ENCODE measurements around the gene MIPEP. TPM values are rescaled to one million over a fixed set of nuclear protein-coding genes. Genes with fewer than 3 reads are reported as not detected.

Gene MIPEP
- total RNA-seq, 1 donor from 2014 or later, result 13.0 TPM

DNA sequence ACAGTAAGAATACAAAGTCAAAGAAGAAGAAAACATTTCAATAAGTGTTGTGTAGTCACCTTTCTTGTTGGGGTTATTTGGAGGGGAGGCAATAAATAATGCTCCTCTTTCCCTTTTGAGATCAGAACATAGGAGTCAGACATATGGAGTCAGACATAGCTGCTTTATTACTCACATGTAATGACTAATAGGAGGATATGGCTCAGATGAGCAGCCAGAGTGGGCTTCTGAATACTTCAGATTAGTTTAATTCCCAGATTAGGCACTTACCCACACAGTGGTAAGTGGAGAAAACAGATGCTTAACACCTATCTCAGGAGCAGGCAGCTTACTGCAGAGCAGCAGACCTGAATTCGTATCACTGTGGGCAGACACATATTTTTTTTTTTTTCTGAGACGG lies 39.8 kb upstream of the MIPEP start:
- H3K36me3 Mint-ChIP-seq (ENCODE audit: low read depth, unreplicated experiment), result no peaks in the 10 kb centered on the region

GRCh38 chr13:23923031-23923430 lies 33.8 kb upstream of the MIPEP start:
- no peaks in the 10 kb centered on the region for H3K9me3 ChIP-seq (ENCODE audit: insufficient read depth, low read depth, low read length)
- H3K27me3 ChIP-seq (ENCODE audit: insufficient read depth, low read length), result no peaks in the 10 kb centered on the region
- H3K4me2 ChIP-seq (ENCODE audit: low read length), result no peak overlapping the region
- no peak overlapping the region for H3K9ac ChIP-seq (ENCODE audit: low read length)
- H3K4me1 ChIP-seq (ENCODE audit: insufficient read depth, low read length), result peaks cover 4% of the 10 kb centered on the region
- peaks cover 6% of the 10 kb centered on the region for H3K4me1 Mint-ChIP-seq (ENCODE audit: low read depth, unreplicated experiment)
- no peaks in the 10 kb centered on the region for H3K27me3 Mint-ChIP-seq (ENCODE audit: low read depth, unreplicated experiment)
- H4K20me1 ChIP-seq (ENCODE audit: insufficient read depth, low read length), result no peaks in the 10 kb centered on the region
- H3K36me3 ChIP-seq (ENCODE audit: insufficient read depth, low read length), result no peaks in the 10 kb centered on the region
- H3K27ac ChIP-seq (ENCODE audit: low read depth, low read length), result no peak overlapping the region
- no peak for DNase-seq (ENCODE audit: low read depth)
- no peaks in the 10 kb centered on the region for H3K79me2 ChIP-seq (ENCODE audit: insufficient read depth, low read length)
- no peak overlapping the region for H2AFZ ChIP-seq (ENCODE audit: low read depth, low read length)
- no peak overlapping the region for H3K4me3 ChIP-seq (ENCODE audit: insufficient read depth, low read depth, low read length)
- no peak overlapping the region for H3K27ac Mint-ChIP-seq (ENCODE audit: unreplicated experiment)
- FAIRE-seq, result no peak
- H3K9me3 Mint-ChIP-seq (ENCODE audit: unreplicated experiment), result peaks cover under 1% of the 10 kb centered on the region
- no peaks in the 10 kb centered on the region for H3K36me3 Mint-ChIP-seq (ENCODE audit: low read depth, unreplicated experiment)
- TF ChIP-seq EZH2 (IDR thresholded peaks at IDR 0.05; ENCODE audit: insufficient read depth, low read length), result no peak
- no peak overlapping the region for H3K4me3 Mint-ChIP-seq (ENCODE audit: unreplicated experiment)

More for the DNA sequence above, 39.8 kb upstream of the MIPEP start:
- Mint-ChIP-seq H3K4me3 (ENCODE audit: unreplicated experiment) (no peak overlapping the region), H3K27me3 (ENCODE audit: low read depth, unreplicated experiment) (no peaks in the 10 kb centered on the region), H3K4me1 (ENCODE audit: low read depth, unreplicated experiment) (peaks cover 21% of the 10 kb centered on the region), H3K9me3 (ENCODE audit: unreplicated experiment) (no peaks in the 10 kb centered on the region), H3K27ac (ENCODE audit: unreplicated experiment) (peak overlapping the region; percentile 91)
- Histone ChIP-seq H3K9me3 (ENCODE audit: insufficient read depth, low read depth, low read length) (no peaks in the 10 kb centered on the region), H2AFZ (ENCODE audit: low read depth, low read length) (no peak overlapping the region), H3K4me3 (ENCODE audit: insufficient read depth, low read depth, low read length) (no peak overlapping the region), H3K27ac (ENCODE audit: low read depth, low read length) (peak overlapping the region; percentile 70), H3K4me2 (ENCODE audit: low read length) (peak overlapping the region; percentile 58), H3K4me1 (ENCODE audit: insufficient read depth, low read length) (peaks cover 8% of the 10 kb centered on the region), H3K27me3 (ENCODE audit: insufficient read depth, low read length) (no peaks in the 10 kb centered on the region), H3K9ac (ENCODE audit: low read length) (peak overlapping the region; percentile 28), H4K20me1 (ENCODE audit: insufficient read depth, low read length) (no peaks in the 10 kb centered on the region), H3K79me2 (ENCODE audit: insufficient read depth, low read length) (no peaks in the 10 kb centered on the region), H3K36me3 (ENCODE audit: insufficient read depth, low read length) (no peaks in the 10 kb centered on the region)
- FAIRE-seq (peak; percentile 80), DNase-seq (ENCODE audit: low read depth) (peak; percentile 92)
- TF ChIP-seq EZH2 (IDR thresholded peaks at IDR 0.05; ENCODE audit: insufficient read depth, low read length), result no peak
- TF ChIP-seq, protein P1, sequence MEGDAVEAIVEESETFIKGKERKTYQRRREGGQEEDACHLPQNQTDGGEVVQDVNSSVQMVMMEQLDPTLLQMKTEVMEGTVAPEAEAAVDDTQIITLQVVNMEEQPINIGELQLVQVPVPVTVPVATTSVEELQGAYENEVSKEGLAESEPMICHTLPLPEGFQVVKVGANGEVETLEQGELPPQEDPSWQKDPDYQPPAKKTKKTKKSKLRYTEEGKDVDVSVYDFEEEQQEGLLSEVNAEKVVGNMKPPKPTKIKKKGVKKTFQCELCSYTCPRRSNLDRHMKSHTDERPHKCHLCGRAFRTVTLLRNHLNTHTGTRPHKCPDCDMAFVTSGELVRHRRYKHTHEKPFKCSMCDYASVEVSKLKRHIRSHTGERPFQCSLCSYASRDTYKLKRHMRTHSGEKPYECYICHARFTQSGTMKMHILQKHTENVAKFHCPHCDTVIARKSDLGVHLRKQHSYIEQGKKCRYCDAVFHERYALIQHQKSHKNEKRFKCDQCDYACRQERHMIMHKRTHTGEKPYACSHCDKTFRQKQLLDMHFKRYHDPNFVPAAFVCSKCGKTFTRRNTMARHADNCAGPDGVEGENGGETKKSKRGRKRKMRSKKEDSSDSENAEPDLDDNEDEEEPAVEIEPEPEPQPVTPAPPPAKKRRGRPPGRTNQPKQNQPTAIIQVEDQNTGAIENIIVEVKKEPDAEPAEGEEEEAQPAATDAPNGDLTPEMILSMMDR (IDR thresholded peaks at IDR 0.05; ENCODE audit: insufficient read depth, low read depth, low read length), result no peak

DNA sequence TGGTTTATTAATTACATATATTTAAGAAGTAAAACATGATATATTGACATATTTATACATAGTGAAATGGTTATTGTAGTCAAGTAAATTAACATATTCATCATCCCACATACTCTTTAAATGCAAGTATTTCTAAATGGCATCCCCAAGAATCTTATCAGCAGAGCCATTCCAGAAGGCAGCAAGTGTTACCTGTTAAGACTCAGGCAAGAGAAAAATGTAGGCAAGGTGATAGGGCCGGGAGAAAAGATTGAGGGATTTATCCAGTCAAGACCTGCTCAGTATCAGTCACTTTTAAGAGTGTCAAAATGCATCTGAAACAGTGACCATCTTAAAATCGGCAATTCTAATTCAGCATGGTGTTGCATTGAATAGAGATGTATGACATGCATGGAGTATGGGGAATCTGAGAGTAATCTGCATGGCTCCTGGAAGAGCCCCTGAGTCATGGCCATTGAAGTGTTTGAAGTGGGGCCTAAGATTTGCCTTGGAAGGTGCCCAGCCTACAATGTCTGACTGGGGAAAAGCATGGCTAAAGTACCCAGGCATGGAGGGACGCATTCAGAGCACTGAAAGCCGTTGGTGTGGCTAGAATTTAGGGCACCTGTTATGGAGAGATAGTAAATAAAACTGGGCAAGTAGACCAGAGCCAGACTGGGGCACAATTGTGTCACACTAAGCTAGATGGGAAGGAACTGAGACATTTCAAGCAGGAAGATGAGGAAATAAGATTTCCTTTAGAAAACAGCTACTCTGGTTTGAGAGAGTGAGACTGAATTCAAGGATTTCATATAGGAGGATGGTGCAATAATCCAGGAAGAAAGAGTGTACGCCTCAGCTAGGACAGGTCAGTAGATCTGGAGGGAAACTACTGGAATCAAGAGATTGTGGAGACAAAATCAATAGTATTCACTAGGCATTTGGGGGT lies 33.1 kb upstream of the MIPEP start:
- H3K27ac ChIP-seq (ENCODE audit: low read depth, low read length), result no peak overlapping the region
- H3K4me2 ChIP-seq (ENCODE audit: low read length), result no peak overlapping the region
- no peaks in the 10 kb centered on the region for H3K36me3 ChIP-seq (ENCODE audit: insufficient read depth, low read length)
- H3K79me2 ChIP-seq (ENCODE audit: insufficient read depth, low read length), result no peaks in the 10 kb centered on the region
- no peak overlapping the region for H3K9ac ChIP-seq (ENCODE audit: low read length)
- H3K9me3 ChIP-seq (ENCODE audit: insufficient read depth, low read depth, low read length), result no peaks in the 10 kb centered on the region
- H3K27ac Mint-ChIP-seq (ENCODE audit: unreplicated experiment), result no peak overlapping the region
- H3K27me3 ChIP-seq (ENCODE audit: insufficient read depth, low read length), result no peaks in the 10 kb centered on the region
- H3K4me3 ChIP-seq (ENCODE audit: insufficient read depth, low read depth, low read length), result no peak overlapping the region
- H3K9me3 Mint-ChIP-seq (ENCODE audit: unreplicated experiment), result peaks cover 4% of the 10 kb centered on the region
- no peaks in the 10 kb centered on the region for H3K36me3 Mint-ChIP-seq (ENCODE audit: low read depth, unreplicated experiment)
- H4K20me1 ChIP-seq (ENCODE audit: insufficient read depth, low read length), result no peaks in the 10 kb centered on the region
- DNase-seq (ENCODE audit: low read depth) (peak; percentile 43), FAIRE-seq (no peak)
- no peaks in the 10 kb centered on the region for H3K27me3 Mint-ChIP-seq (ENCODE audit: low read depth, unreplicated experiment)
- no peak for TF ChIP-seq EZH2 (IDR thresholded peaks at IDR 0.05; ENCODE audit: insufficient read depth, low read length)
- TF ChIP-seq, protein P1 (IDR thresholded peaks at IDR 0.05; ENCODE audit: insufficient read depth, low read depth, low read length), result no peak
- H3K4me3 Mint-ChIP-seq (ENCODE audit: unreplicated experiment), result no peak overlapping the region
- H3K4me1 ChIP-seq (ENCODE audit: insufficient read depth, low read length), result peaks cover 4% of the 10 kb centered on the region
- H3K4me1 Mint-ChIP-seq (ENCODE audit: low read depth, unreplicated experiment), result peaks cover 5% of the 10 kb centered on the region
- no peak overlapping the region for H2AFZ ChIP-seq (ENCODE audit: low read depth, low read length)
